ENCODE measurements around the gene LGALS16.

Gene LGALS16

GRCh38 chr19:39708594-39708993 lies 52.9 kb downstream of the LGALS16 start:
- in situ Hi-C loops (cut with MboI; ENCODE audit: low pct_unique_long_range_greater_than_20kb, low sequenced_read_pairs) = no loop called here
- DNase-seq = no peak

- in situ Hi-C loops (cut with MboI; ENCODE audit: low pct_unique_long_range_greater_than_20kb, low sequenced_read_pairs) = no loop called here
- no peak for DNase-seq
These were observed 53.5 kb downstream of the LGALS16 start for GRCh38 chr19:39709026-39709872.

Data from KBM-7 (cell line).